GM12872 (cell line): Measurements from ENCODE around the gene PPP1R12C.

ENCODE experiments used
- CTCF ChIP-seq: IDR thresholded peaks from 3 replicates; pipeline ENCODE4 v1.5.1; 2011; ENCODE audit warnings: low read depth, mild to moderate bottlenecking, low read length, moderate library complexity; ENCODE audit not compliant: insufficient read depth

The PPP1R12C gene

GRCh38 chr19:55042344-55042678 lies 75.1 kb downstream of the PPP1R12C start:
- no peak for TF ChIP-seq CTCF

GRCh38 chr19:55041627-55042343 lies 75.7 kb downstream of the PPP1R12C start:
- no peak for TF ChIP-seq CTCF

GRCh38 chr19:55041244-55041626 lies 76.2 kb downstream of the PPP1R12C start:
- no peak for TF ChIP-seq CTCF
